ENCODE measurements around the gene DPEP2.

The DPEP2 gene

DNA sequence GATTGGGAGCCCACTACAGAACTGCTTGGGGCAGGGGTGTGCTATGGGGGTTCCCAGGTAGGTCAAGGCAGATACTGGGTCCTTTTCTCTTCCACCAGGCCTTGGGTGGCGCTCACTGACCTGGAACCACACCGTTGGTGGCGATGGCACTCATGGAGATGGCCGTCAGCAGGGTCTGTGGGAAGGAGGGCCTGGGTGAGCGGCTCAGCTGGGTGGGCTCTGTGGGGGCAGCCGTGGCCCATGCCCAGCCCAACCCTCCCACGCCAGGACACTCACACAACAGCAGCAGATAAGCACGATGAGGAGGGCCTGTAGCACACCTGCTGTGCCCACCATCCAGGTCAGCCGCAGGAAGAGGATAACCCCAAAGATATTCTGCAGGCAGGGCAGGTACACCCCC lies 41.7 kb downstream of the DPEP2 start:
- no peak for DNase-seq (ENCODE audit: extremely low read depth in 1 of 2, low read depth in 1 of 2)

- no peak for DNase-seq (ENCODE audit: extremely low read depth in 1 of 2, low read depth in 1 of 2)
These were observed 44.7 kb downstream of the DPEP2 start for GRCh38 chr16:67954421-67955196.

DNA sequence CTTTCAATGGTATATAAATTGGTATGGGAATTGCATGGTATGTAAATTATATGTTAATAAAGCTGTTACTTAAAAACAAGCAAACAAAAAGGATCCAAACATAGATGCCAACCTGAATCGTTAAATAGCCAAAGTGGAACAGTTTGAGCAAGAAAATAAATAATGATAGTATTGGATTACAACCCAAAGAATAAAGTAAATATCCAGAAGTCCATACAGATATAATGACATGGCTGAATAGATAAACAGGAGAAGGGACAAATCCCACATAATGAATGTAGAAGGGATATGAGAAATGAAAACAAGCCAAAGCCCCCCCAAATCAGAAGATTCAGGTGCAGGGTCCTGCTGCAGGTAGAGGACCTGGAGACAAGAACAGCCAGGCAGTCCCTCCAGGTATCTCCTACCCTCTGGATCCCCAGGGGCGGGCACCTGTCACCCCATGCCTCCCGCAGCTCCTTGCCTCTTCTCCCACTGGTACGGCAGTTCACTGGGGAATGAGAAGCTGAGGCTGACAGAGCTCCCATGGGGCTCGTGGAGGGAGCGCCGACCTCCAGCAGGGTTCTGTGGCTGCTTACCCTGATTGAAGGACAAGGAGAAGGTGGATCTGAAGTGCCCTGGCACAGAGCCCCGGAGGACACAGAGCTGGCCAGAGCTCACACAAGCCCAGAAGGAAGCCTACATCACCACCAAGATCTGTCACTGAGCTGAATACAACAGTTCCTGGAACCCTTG lies 45.5 kb downstream of the DPEP2 start:
- DNase-seq (ENCODE audit: extremely low read depth in 1 of 2, low read depth in 1 of 2): no peak

DNA sequence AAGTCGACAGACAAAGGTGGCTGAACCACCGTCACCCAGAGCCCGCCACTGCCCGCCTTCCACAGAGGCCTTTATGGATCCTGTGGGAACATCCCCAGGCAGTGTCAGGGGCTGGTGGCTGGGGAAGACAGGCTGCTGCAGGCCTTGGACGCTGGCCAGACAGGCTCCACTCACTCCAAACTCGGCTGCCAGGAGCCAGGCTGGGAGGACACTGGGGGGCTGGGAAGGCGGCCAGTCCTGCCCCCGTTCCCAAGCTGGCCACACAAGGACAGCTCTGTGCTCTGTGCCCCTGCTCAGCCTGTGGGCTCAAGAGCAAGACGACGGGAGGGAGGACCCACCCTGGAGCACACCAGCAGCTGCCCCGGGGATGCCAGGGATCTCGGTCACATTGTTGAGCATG lies 47.8 kb downstream of the DPEP2 start:
- DNase-seq (ENCODE audit: extremely low read depth in 1 of 2, low read depth in 1 of 2): no peak

GRCh38 chr16:67950335-67950843 lies 48.9 kb downstream of the DPEP2 start:
- DNase-seq (ENCODE audit: extremely low read depth in 1 of 2, low read depth in 1 of 2): no peak

DNA sequence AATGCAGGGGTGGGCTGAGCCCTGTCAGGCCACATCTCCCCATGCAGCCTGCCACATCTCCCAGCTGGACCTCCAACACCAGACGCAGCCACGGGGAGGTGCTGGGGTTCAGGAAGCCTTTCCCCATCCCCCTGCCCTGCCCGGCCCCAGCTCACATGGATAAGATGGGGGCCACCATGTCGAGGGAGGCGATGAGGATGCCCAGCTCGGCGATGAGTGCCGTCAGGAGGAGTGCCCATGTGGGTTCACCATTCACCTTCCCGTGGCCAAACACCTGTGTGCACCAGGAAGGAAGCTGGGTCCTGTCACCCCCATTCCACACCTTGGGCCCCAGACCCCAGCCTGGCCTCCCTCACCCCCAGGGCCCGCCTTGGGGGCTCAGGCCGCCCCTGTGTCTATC lies 49.6 kb downstream of the DPEP2 start:
- DNase-seq (ENCODE audit: extremely low read depth in 1 of 2, low read depth in 1 of 2): no peak

GRCh38 chr16:67948015-67948414 lies 51.3 kb downstream of the DPEP2 start:
- no peak for DNase-seq (ENCODE audit: extremely low read depth in 1 of 2, low read depth in 1 of 2)

GRCh38 chr16:67946966-67947558 lies 52.2 kb downstream of the DPEP2 start:
- no peak for DNase-seq (ENCODE audit: extremely low read depth in 1 of 2, low read depth in 1 of 2)

- no peak for DNase-seq (ENCODE audit: extremely low read depth in 1 of 2, low read depth in 1 of 2)
These were observed 53.1 kb downstream of the DPEP2 start for GRCh38 chr16:67946128-67946569.

DNA sequence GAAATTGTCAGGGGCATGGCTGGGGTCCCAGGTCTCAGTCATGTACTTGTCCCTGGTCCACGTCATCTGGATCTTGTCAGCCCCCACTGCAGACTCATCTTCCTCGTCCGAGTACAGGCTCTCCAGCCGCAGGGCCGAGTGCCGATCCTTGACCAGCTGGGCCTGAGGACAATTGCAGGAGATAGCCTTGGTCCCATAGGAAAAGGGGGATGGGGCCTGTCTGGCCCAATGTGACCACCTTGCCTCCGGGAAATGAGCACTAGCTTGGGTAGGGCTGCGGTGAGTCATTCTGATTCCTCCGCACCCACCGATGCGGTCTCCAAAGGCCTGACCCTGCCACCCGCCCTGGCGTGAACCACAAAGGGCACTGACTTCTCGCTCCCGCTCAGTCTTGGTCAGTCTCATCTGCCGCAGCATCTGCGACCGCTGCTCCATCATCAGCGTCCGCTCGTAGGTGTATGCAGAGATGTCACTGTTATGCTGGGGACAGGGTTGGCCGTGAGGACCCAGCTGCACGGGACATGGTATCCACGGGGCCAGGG lies 53.8 kb downstream of the DPEP2 start:
- no peak for DNase-seq (ENCODE audit: extremely low read depth in 1 of 2, low read depth in 1 of 2)

GRCh38 chr16:67944690-67945391 lies 54.4 kb downstream of the DPEP2 start:
- DNase-seq (ENCODE audit: extremely low read depth in 1 of 2, low read depth in 1 of 2): no peak

DNA sequence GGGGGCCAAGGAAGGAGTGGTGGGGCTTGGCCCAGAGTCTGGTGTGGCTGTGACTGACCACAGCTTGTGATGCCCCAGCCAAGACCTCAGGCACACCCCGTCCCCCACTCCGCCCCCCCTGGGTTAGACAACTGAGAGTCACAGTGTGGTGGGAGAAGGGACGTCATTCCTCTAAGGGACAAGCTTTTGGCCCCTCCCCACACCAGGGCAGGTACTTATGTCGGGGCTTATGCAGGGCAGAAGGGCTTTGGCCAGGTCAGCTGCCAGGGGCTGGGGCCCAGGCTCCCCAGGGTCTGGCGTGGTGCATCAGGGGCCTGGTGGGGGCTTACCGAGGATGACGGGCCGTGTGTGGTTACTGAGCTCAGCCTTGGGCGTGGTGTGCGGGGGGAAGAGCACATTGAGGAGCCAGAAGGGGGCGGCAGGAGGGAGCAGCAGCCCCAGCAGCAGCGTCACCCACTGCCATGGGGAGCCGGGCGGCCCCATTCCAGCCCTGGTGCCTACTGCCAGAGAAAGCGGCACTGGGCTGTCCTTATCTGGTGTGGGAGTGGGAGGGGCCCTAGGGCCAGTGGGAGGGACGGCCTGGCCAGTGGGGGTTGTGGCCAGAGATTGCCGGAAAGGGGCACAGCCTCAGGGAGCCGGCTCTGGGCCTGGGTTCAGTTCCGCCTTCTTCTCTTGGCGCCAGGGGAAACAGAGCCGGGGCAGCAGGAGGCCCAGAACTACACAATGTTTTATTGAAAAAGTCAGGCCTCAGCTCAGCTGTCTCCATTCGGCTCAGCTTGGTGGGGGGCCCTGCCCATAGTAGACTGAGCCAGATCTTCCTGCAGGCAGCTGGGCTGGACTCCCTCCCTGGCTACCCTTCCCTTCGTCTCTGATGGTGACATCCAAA lies 55.4 kb downstream of the DPEP2 start, which contains the start of gene LCAT:
Gene LCAT, minus strand, starts transcription at position 502 of the 886 bp plus-strand sequence. Its CDS starts 19 bp downstream, at position 483.
- DNase-seq (ENCODE audit: extremely low read depth in 1 of 2, low read depth in 1 of 2): no peak

GRCh38 chr16:67943256-67943618 lies 56.0 kb downstream of the DPEP2 start:
- no peak for DNase-seq (ENCODE audit: extremely low read depth in 1 of 2, low read depth in 1 of 2)

- DNase-seq (ENCODE audit: extremely low read depth in 1 of 2, low read depth in 1 of 2): no peak
These were observed 56.6 kb downstream of the DPEP2 start for GRCh38 chr16:67942510-67943255.

DNA sequence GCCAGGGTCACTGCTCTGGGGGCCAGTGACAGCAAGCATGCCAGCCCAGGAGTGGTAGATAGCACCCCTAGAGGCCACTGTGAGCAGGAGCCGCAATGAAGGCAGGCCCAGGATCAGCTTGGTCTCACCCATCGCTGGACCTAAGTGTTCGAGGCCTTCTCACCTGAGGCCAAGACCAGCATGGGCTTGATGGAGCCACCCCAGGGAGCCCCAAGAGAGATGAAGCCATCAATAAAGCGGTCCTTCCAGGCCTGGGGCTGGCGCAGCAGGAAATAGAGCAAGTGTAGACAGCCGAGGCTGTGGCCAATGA lies 57.1 kb downstream of the DPEP2 start:
- no peak for DNase-seq (ENCODE audit: extremely low read depth in 1 of 2, low read depth in 1 of 2)

DNA sequence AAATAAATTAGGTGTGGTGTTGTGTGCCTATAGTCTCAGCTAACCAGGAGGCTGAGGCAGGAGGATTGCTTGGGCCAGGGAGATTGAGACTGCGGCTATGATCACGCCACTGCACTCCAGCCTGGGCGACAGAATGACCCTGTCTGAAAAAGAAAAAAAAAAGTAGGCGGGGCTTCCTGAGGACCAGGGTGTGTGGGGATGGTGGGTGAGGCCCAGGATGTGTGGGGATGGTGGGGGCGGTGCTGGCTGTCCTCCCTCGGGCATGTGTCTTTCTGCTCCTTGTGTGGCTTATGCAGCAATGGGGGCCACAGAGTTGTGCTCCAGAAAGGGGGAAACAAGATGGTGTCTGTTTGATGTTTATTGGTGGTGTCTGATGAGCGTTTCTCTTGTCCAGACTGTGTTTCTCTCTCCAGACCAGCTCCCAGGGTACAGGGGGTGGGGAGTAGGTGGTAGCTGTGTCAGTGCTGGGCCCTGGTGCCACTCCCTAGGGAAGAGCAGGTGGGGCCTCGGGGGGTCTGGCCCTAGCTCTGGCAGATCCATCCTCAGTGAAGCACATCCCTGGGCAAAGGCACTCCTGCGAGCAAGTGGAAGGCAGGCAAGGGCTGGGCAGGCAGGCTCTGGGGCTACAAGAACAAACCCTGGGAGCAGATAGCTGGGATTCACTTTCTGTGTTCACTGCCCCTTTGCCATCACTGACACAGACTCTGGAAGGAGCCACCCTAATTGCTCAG lies 57.6 kb downstream of the DPEP2 start:
- no peak for DNase-seq (ENCODE audit: extremely low read depth in 1 of 2, low read depth in 1 of 2)

- DNase-seq (ENCODE audit: extremely low read depth in 1 of 2, low read depth in 1 of 2): no peak
These were observed 58.7 kb downstream of the DPEP2 start for GRCh38 chr16:67940446-67941089.

Measured in stimulated activated CD8-positive, alpha-beta memory T cell treated with anti-CD3 and anti-CD28 coated beads, Interleukin-7, amount 100 ng/mL, for 48 hours (primary cell).